Kidney (tissue), 14 donors: ENCODE data around the gene NBAS. TPM values are rescaled to one million over a fixed set of nuclear protein-coding genes. Genes with fewer than 3 reads are reported as not detected.

Source experiments
- DNase-seq, 5 donors: peaks; one replicate each; pipeline ENCODE4 v3.0.0-alpha.2; 2013 to 2020
- FAIRE-seq: peaks from 2 replicates; lab custom pipeline; 2012; peaks lifted over from hg19 to GRCh38; lab: Jason Lieb, UNC
- H3K27ac ChIP-seq, 2 donors: one replicate each; pipeline ENCODE4 v1.7.0; 2013; ENCODE audit warnings: low read depth in 2 of 2, low read length in 2 of 2, inconsistent platforms in 1 of 2
- H3K27me3 ChIP-seq: one replicate; pipeline ENCODE4 v1.7.1; 2013; ENCODE audit warnings: low read length, inconsistent platforms; ENCODE audit not compliant: control insufficient read depth, insufficient read depth
- H3K36me3 ChIP-seq, 3 donors: one replicate each; pipeline versions ENCODE4 v1.7.0 to v1.7.1; 2013; ENCODE audit warnings: low read length in 3 of 3, control low read depth in 1 of 3, inconsistent platforms in 1 of 3; ENCODE audit not compliant: insufficient read depth in 3 of 3, control insufficient read depth in 2 of 3
- H3K4me1 ChIP-seq, 3 donors: one replicate each; pipeline versions ENCODE4 v1.7.0 to v1.7.1; 2013; ENCODE audit warnings: low read length in 3 of 3, inconsistent platforms in 1 of 3, low read depth in 1 of 3; ENCODE audit not compliant: control insufficient read depth in 2 of 3, insufficient read depth in 2 of 3
- H3K4me3 ChIP-seq, 3 donors: one replicate each; pipeline versions ENCODE4 v1.7.0 to v1.8.1; 2013; ENCODE audit warnings: low read length in 3 of 3, control low read depth in 1 of 3, inconsistent platforms in 1 of 3
- H3K9ac ChIP-seq, 3 donors: one replicate each; pipeline versions ENCODE4 v1.7.0 to v1.7.1; 2013; ENCODE audit warnings: low read length in 3 of 3, control low read depth in 1 of 3, inconsistent platforms in 1 of 3
- H3K9me3 ChIP-seq, 3 donors: one replicate each; pipeline versions ENCODE4 v1.7.0 to v1.7.1; 2013; ENCODE audit warnings: low read length in 3 of 3, control low read depth in 1 of 3, inconsistent platforms in 1 of 3; ENCODE audit not compliant: control insufficient read depth in 2 of 3, insufficient read depth in 1 of 3
- intact Hi-C: fragments of 100-400 bp; cut with DNase I; formaldehyde crosslinking; loops from one replicate; pipeline ENCODE4 v1.11.1; 2022
- polyA plus RNA-seq: library from polyadenylated mRNA; stranded (reverse); fragments of 350-450 nt; fragmentation: Illumina TruSeq; extraction: RNeasy Lipid Tissue Mini Kit (QIAGEN cat#74804); gene quantifications from one replicate; pipeline ENCODE4 v1.2.3, GENCODE V29; 2014; ENCODE audit warnings: low read depth, low replicate concordance; ENCODE audit not compliant: insufficient read depth
- total RNA-seq: library from RNA; stranded (reverse); fragmentation: NEBNext Ultra II Directional; extraction: Animal tissue kit (Norgen Biotek cat#: 25700); gene quantifications from one replicate; pipeline ENCODE4 v1.2.1, GENCODE V29; 2021
- TF ChIP-seq, protein P1 (sequence below): IDR thresholded peaks from 3 replicates; pipeline ENCODE4 v1.5.1; 2012; ENCODE audit warnings: mild to moderate bottlenecking, moderate library complexity, borderline replicate concordance; ENCODE audit not compliant: insufficient read depth; ENCODE audit errors: extremely low read depth
- donor health status: control.
- donor health status: control.
- donor health status: control.
- donor health status: control.
- donor health status: control.
- donor health status: DM: yes; HTN: yes; CAD: no.
- donor health status: Normal renal cell carcinoma (clear cell type).

NBAS gene
- total and polyA plus RNA-seq, 2 donors from 2014 or later: 40.8 to 44.2 TPM

DNA sequence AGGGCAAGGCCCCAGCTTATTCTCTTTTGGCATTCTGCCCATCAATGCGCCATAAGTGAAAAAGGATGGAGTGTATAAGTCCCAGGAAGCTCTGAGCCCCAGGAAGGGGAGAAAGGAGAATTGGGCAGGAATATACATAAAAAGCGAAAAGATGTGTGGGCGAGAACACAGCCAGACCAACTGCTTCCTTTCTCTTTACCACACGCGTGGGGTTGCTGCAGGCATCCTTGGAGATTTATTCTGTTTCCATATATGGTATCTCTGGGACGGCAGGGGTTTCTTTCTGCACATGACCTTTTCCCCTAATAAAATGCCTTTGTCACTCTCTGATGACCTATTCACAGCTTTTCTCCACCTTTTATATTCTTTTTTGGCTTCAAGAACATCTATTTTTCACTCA is 440.5 kb downstream of the NBAS start:
- Histone ChIP-seq H3K4me1 (no peaks in the 10 kb centered on the region), H3K4me3 (no peak overlapping the region), H3K27me3 (no peaks in the 10 kb centered on the region), H3K27ac (no peak overlapping the region), H3K9me3 (no peaks in the 10 kb centered on the region), H3K36me3 (no peaks in the 10 kb centered on the region), H3K9ac (no peak overlapping the region)
- intact Hi-C loops: no loop called here
- no peak for DNase-seq
- TF ChIP-seq, protein P1, sequence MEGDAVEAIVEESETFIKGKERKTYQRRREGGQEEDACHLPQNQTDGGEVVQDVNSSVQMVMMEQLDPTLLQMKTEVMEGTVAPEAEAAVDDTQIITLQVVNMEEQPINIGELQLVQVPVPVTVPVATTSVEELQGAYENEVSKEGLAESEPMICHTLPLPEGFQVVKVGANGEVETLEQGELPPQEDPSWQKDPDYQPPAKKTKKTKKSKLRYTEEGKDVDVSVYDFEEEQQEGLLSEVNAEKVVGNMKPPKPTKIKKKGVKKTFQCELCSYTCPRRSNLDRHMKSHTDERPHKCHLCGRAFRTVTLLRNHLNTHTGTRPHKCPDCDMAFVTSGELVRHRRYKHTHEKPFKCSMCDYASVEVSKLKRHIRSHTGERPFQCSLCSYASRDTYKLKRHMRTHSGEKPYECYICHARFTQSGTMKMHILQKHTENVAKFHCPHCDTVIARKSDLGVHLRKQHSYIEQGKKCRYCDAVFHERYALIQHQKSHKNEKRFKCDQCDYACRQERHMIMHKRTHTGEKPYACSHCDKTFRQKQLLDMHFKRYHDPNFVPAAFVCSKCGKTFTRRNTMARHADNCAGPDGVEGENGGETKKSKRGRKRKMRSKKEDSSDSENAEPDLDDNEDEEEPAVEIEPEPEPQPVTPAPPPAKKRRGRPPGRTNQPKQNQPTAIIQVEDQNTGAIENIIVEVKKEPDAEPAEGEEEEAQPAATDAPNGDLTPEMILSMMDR: no peak
- FAIRE-seq: no peak

DNA sequence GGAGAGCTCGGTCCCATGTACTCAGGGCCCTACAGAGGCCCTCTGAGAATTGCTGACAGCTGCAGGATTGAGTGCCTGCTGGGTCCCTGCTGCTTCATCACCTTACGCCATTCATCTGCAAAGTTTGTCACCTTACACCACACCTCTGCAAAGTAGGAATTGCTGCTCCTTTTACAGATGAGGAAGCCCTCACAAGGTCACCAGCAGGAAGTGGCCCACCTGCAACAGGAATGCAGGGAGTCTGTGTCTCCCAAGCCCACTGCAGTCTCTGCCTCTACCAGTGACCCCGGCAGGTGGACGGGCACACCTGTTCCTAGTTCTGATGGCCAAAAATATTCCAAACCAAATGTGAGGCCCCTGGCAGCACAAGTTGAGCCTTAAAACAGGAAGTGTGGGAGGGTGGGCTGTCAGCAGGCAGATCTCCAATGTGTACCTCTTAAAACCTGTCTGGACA is 441.4 kb downstream of the NBAS start:
- DNase-seq: peak in 3 of 5 donors; percentile 16 to 33 (median 22)
- H3K4me3 ChIP-seq: no peak overlapping the region
- TF ChIP-seq, protein P1: no peak
- no peaks in the 10 kb centered on the region for H3K36me3 ChIP-seq
- intact Hi-C loops: no loop called here
- FAIRE-seq: no peak
- H3K9ac ChIP-seq: no peak overlapping the region
- H3K27ac ChIP-seq: no peak overlapping the region
- no peaks in the 10 kb centered on the region for H3K27me3 ChIP-seq
- H3K4me1 ChIP-seq: no peaks in the 10 kb centered on the region
- no peaks in the 10 kb centered on the region for H3K9me3 ChIP-seq

DNA sequence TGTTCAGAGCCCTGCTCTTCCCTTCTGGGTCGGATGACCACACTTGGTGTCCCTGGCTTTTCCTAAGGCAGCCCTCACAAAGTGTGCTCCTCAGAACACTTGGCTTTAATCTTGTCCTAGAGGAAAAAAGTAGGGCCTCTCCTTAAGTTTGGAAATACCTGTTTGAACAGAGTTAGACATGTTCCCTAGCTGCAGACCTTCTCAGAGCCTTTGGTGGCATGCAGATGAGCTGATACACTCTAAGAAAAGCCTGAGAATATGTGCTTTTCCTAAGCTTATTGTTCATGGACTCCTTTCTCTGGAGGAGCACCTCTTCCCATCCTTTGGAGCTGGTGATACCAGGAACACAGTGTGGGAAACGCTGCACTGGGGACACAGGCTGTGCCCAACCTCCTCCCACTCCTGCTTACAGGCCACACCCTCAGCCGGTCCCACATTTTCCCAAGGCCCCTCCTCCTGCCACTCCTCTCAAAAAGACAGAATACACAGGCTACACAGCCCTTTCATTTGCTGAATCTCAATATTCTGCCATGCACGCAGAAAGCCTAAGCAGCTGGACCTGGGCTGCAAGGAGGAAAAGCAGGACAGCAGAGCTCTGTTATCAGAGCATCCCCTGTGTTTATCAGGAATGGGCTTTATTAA is 443.6 kb downstream of the NBAS start:
- intact Hi-C loops: no loop called here
- FAIRE-seq (no peak), DNase-seq (no peak)
- Histone ChIP-seq H3K4me3 (no peak overlapping the region), H3K36me3 (no peaks in the 10 kb centered on the region), H3K27ac (no peak overlapping the region), H3K9ac (no peak overlapping the region), H3K27me3 (no peaks in the 10 kb centered on the region), H3K9me3 (peaks cover 0 to 7% (median 2%) of the 10 kb centered on the region in 3 donors), H3K4me1 (no peaks in the 10 kb centered on the region)
- TF ChIP-seq, protein P1: no peak

Other genes with a start within 250 kb of the NBAS start
- gene DDX1, start 30.5 kb upstream of the NBAS start, total RNA-seq: 90.0 TPM
- gene DDX1, start 30.5 kb upstream of the NBAS start, polyA plus RNA-seq: 84.0 TPM